Measurements from ENCODE around the gene BBX.

The BBX gene

DNA sequence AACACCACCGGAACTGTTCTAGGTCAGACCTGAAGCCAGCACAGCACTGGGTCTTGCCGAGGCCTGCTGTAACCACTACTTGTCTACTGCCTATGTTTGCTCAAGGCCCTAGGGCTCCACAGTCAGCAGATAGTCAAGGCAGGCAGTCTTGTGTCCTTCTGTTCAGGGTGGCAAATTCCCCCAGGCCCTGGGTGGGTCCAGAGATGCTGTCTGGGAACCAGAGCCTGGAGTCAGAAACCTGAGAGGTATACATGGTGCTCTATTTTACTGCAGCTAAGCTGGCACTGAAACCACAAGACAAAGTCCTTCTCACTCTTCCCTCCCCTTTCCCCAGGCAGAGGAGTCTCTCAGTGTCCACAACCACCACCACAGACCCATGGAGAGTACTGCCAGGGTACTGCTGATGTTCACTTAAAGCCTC is 89.9 kb downstream of the BBX start:
- DNase-seq (ENCODE audit: insufficient read length, low spot score) (no peak), FAIRE-seq (no peak)
- no peak for TF ChIP-seq SPI1 (IDR thresholded peaks at IDR 0.05; ENCODE audit: low read depth, low read length)
- TF ChIP-seq POU2F2 (IDR thresholded peaks at IDR 0.05; ENCODE audit: low read depth, low read length): no peak
- TF ChIP-seq TAF1 (IDR thresholded peaks at IDR 0.05; ENCODE audit: low read depth, low read length): no peak
- no peak for TF ChIP-seq POLR2AphosphoS5 (IDR thresholded peaks at IDR 0.05; ENCODE audit: low read depth, low read length)
- no peak for TF ChIP-seq POLR2A (IDR thresholded peaks at IDR 0.05; ENCODE audit: low read depth, low read length)

- DNase-seq (ENCODE audit: insufficient read length, low spot score) (no peak), FAIRE-seq (no peak)
- TF ChIP-seq POLR2A (IDR thresholded peaks at IDR 0.05; ENCODE audit: low read depth, low read length) (no peak), POLR2AphosphoS5 (IDR thresholded peaks at IDR 0.05; ENCODE audit: low read depth, low read length) (no peak), POU2F2 (IDR thresholded peaks at IDR 0.05; ENCODE audit: low read depth, low read length) (no peak), PAX5 (IDR thresholded peaks at IDR 0.05; ENCODE audit: insufficient read depth, low read length, severe bottlenecking) (no peak), TAF1 (IDR thresholded peaks at IDR 0.05; ENCODE audit: low read depth, low read length) (no peak), SPI1 (IDR thresholded peaks at IDR 0.05; ENCODE audit: low read depth, low read length) (no peak)
Observed at GRCh38 chr3:107619549-107619948, 96.8 kb downstream of the BBX start.

- DNase-seq (ENCODE audit: insufficient read length, low spot score): no peak
- no peak for TF ChIP-seq POU2F2 (IDR thresholded peaks at IDR 0.05; ENCODE audit: low read depth, low read length)
- no peak for TF ChIP-seq PAX5 (IDR thresholded peaks at IDR 0.05; ENCODE audit: insufficient read depth, low read length, severe bottlenecking)
- TF ChIP-seq TAF1 (IDR thresholded peaks at IDR 0.05; ENCODE audit: low read depth, low read length): no peak
- TF ChIP-seq SPI1 (IDR thresholded peaks at IDR 0.05; ENCODE audit: low read depth, low read length): no peak
- TF ChIP-seq POLR2AphosphoS5 (IDR thresholded peaks at IDR 0.05; ENCODE audit: low read depth, low read length): no peak
- no peak for TF ChIP-seq POLR2A (IDR thresholded peaks at IDR 0.05; ENCODE audit: low read depth, low read length)
- no peak for FAIRE-seq
Observed at GRCh38 chr3:107620534-107620933, 97.8 kb downstream of the BBX start.

GRCh38 chr3:107621465-107621864 is 98.7 kb downstream of the BBX start:
- FAIRE-seq (no peak), DNase-seq (ENCODE audit: insufficient read length, low spot score) (no peak)

GRCh38 chr3:107627962-107628542 is 105.3 kb downstream of the BBX start:
- FAIRE-seq: no peak
- no peak for TF ChIP-seq POLR2A (IDR thresholded peaks at IDR 0.05; ENCODE audit: low read depth, low read length)
- no peak for TF ChIP-seq POU2F2 (IDR thresholded peaks at IDR 0.05; ENCODE audit: low read depth, low read length)
- TF ChIP-seq PAX5 (IDR thresholded peaks at IDR 0.05; ENCODE audit: insufficient read depth, low read length, severe bottlenecking): no peak
- no peak for TF ChIP-seq POLR2AphosphoS5 (IDR thresholded peaks at IDR 0.05; ENCODE audit: low read depth, low read length)
- TF ChIP-seq SPI1 (IDR thresholded peaks at IDR 0.05; ENCODE audit: low read depth, low read length): no peak
- no peak for TF ChIP-seq TAF1 (IDR thresholded peaks at IDR 0.05; ENCODE audit: low read depth, low read length)

More at GRCh38 chr3:107621465-107621864, 98.7 kb downstream of the BBX start:
- TF ChIP-seq POLR2AphosphoS5 (IDR thresholded peaks at IDR 0.05; ENCODE audit: low read depth, low read length): no peak
- no peak for TF ChIP-seq SPI1 (IDR thresholded peaks at IDR 0.05; ENCODE audit: low read depth, low read length)
- no peak for TF ChIP-seq POLR2A (IDR thresholded peaks at IDR 0.05; ENCODE audit: low read depth, low read length)
- TF ChIP-seq PAX5 (IDR thresholded peaks at IDR 0.05; ENCODE audit: insufficient read depth, low read length, severe bottlenecking): no peak
- TF ChIP-seq TAF1 (IDR thresholded peaks at IDR 0.05; ENCODE audit: low read depth, low read length): no peak
- no peak for TF ChIP-seq POU2F2 (IDR thresholded peaks at IDR 0.05; ENCODE audit: low read depth, low read length)

GRCh38 chr3:107629566-107629965 is 106.8 kb downstream of the BBX start:
- FAIRE-seq (no peak), DNase-seq (ENCODE audit: insufficient read length, low spot score) (no peak)
- TF ChIP-seq SPI1 (IDR thresholded peaks at IDR 0.05; ENCODE audit: low read depth, low read length): no peak
- no peak for TF ChIP-seq POLR2A (IDR thresholded peaks at IDR 0.05; ENCODE audit: low read depth, low read length)
- no peak for TF ChIP-seq POU2F2 (IDR thresholded peaks at IDR 0.05; ENCODE audit: low read depth, low read length)
- no peak for TF ChIP-seq POLR2AphosphoS5 (IDR thresholded peaks at IDR 0.05; ENCODE audit: low read depth, low read length)
- no peak for TF ChIP-seq TAF1 (IDR thresholded peaks at IDR 0.05; ENCODE audit: low read depth, low read length)

More at GRCh38 chr3:107627962-107628542, 105.3 kb downstream of the BBX start:
- no peak for DNase-seq (ENCODE audit: insufficient read length, low spot score)

- DNase-seq (ENCODE audit: insufficient read length, low spot score) (no peak), FAIRE-seq (peak; percentile 31)
- TF ChIP-seq SPI1 (IDR thresholded peaks at IDR 0.05; ENCODE audit: low read depth, low read length) (no peak), PAX5 (IDR thresholded peaks at IDR 0.05; ENCODE audit: insufficient read depth, low read length, severe bottlenecking) (no peak), POLR2A (IDR thresholded peaks at IDR 0.05; ENCODE audit: low read depth, low read length) (no peak)
Observed at GRCh38 chr3:107630779-107631178, 108.0 kb downstream of the BBX start.

DNA sequence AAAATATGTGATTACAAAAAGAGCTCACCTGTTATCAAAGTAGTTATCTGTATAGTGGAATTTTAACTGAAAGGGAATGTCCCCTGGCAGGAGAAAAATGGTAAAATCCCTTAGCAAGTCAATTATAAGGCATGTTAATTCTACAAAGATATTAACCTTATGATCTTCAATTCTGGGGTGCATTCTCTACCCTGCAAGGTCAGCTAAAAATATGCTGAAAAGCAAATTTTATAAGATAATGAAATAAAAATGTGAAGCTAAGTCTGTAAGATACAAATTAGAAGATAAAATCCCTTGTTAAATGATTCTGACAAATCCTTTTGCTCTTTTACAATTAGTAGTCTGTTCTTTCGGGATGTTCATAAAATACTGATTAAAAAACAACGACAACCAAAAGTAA is 109.8 kb downstream of the BBX start:
- DNase-seq (ENCODE audit: insufficient read length, low spot score): no peak
- no peak for FAIRE-seq
- TF ChIP-seq POU2F2 (IDR thresholded peaks at IDR 0.05; ENCODE audit: low read depth, low read length) (no peak), POLR2AphosphoS5 (IDR thresholded peaks at IDR 0.05; ENCODE audit: low read depth, low read length) (no peak), POLR2A (IDR thresholded peaks at IDR 0.05; ENCODE audit: low read depth, low read length) (no peak), SPI1 (IDR thresholded peaks at IDR 0.05; ENCODE audit: low read depth, low read length) (no peak), PAX5 (IDR thresholded peaks at IDR 0.05; ENCODE audit: insufficient read depth, low read length, severe bottlenecking) (no peak), TAF1 (IDR thresholded peaks at IDR 0.05; ENCODE audit: low read depth, low read length) (no peak)

GRCh38 chr3:107633327-107634098 is 110.8 kb downstream of the BBX start:
- peak; percentile 94 for TF ChIP-seq SPI1 (IDR thresholded peaks at IDR 0.05; ENCODE audit: low read depth, low read length)
- no peak for TF ChIP-seq TAF1 (IDR thresholded peaks at IDR 0.05; ENCODE audit: low read depth, low read length)
- TF ChIP-seq POLR2A (IDR thresholded peaks at IDR 0.05; ENCODE audit: low read depth, low read length): no peak
- FAIRE-seq (peak; percentile 77), DNase-seq (ENCODE audit: insufficient read length, low spot score) (peak; percentile 8)

DNA sequence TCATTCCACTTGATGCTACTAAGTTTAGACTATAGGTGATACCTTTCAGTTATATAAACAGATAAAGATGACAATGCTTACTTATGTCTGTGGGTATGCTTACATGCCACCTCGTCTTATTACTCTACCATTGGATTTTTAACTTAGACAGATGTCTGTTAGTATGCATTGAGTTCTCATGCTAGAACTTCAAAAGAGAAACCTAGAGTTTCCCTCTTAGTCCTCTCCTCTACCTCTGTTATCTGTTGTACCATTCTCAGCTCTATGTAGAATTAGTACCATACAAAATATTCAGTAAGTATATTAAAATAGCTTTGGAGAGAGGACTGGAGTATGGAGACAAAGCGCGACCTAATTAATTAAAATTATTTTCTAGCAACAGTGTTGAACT is 111.3 kb downstream of the BBX start:
- TF ChIP-seq POLR2A (IDR thresholded peaks at IDR 0.05; ENCODE audit: low read depth, low read length) (no peak), POLR2AphosphoS5 (IDR thresholded peaks at IDR 0.05; ENCODE audit: low read depth, low read length) (no peak), POU2F2 (IDR thresholded peaks at IDR 0.05; ENCODE audit: low read depth, low read length) (no peak), TAF1 (IDR thresholded peaks at IDR 0.05; ENCODE audit: low read depth, low read length) (no peak), SPI1 (IDR thresholded peaks at IDR 0.05; ENCODE audit: low read depth, low read length) (no peak), PAX5 (IDR thresholded peaks at IDR 0.05; ENCODE audit: insufficient read depth, low read length, severe bottlenecking) (no peak)
- DNase-seq (ENCODE audit: insufficient read length, low spot score): no peak
- peak; percentile 58 for FAIRE-seq
